HepG2 (cell line): ENCODE data around the gene TCAP.

Experiments
- EZH2 ChIP-seq: conservative IDR thresholded peaks from 2 replicates; pipeline ENCODE4 v1.6.1; 2012; ENCODE audit warnings: mild to moderate bottlenecking, low read depth, low read length, moderate library complexity
- JDP2 ChIP-seq: sonication (generic); formaldehyde crosslinking; IDR thresholded peaks from 2 replicates; pipeline ENCODE4 v1.8.1; 2022; ENCODE audit warnings: missing genetic modification reagents, borderline replicate concordance
- POLR2A ChIP-seq, 2 experiments: IDR thresholded peaks; 2 replicates each; pipeline ENCODE4 v1.6.1; 2011; ENCODE audit warnings: low read depth in 2 of 2, low read length in 2 of 2, mild to moderate bottlenecking in 1 of 2, moderate library complexity in 1 of 2; ENCODE audit not compliant: insufficient read depth in 1 of 2
- TBX2 ChIP-seq: sonication (generic); formaldehyde crosslinking; IDR thresholded peaks from 2 replicates; pipeline ENCODE4 v1.5.0; 2020; ENCODE audit warnings: missing genetic modification reagents, mild to moderate bottlenecking, borderline replicate concordance
- TCF12 ChIP-seq, 2 experiments: fragments of 450-650 bp in 1 of 2; sonication (generic) in 1 of 2; formaldehyde crosslinking in 1 of 2; IDR thresholded peaks; 2 replicates each; pipeline versions ENCODE4 v1.6.1 to v1.8.0; 2017 to 2022; ENCODE audit warnings: antibody characterized with exemption in 1 of 2, mild to moderate bottlenecking in 1 of 2, missing genetic modification reagents in 1 of 2, moderate library complexity in 1 of 2
- ZBTB7B ChIP-seq: sonication (generic); formaldehyde crosslinking; IDR thresholded peaks from 2 replicates; pipeline ENCODE4 v1.4.0; 2020; ENCODE audit warnings: missing genetic modification reagents
- ZNF143 ChIP-seq: sonication (generic); formaldehyde crosslinking; IDR thresholded peaks from 2 replicates; pipeline ENCODE4 v1.4.0; 2020; ENCODE audit warnings: missing genetic modification reagents
- ZNF644 ChIP-seq: IDR thresholded peaks from 2 replicates; pipeline ENCODE4 v1.6.1; 2016; ENCODE audit warnings: low read depth
- TF ChIP-seq, protein P1 (sequence below), 2 experiments: sonication (generic) in 1 of 2; formaldehyde crosslinking in 1 of 2; IDR thresholded peaks; 2 replicates each; pipeline versions ENCODE4 v1.4.0 to v1.6.1; 2018 to 2020; ENCODE audit warnings: missing genetic modification reagents in 2 of 2, borderline replicate concordance in 1 of 2, low read depth in 1 of 2, mild to moderate bottlenecking in 1 of 2, missing biosample characterization in 1 of 2
- TF ChIP-seq, protein P2 (sequence below): sonication (generic); formaldehyde crosslinking; IDR thresholded peaks from 2 replicates; pipeline ENCODE4 v1.5.0; 2020; ENCODE audit warnings: mild to moderate bottlenecking, missing genetic modification reagents, moderate library complexity

- TF ChIP-seq EZH2 (no peak), TCF12 (IDR thresholded peaks at IDR 0.05) (no peak), TCF12 (CRISPR knock-in tag; IDR thresholded peaks at IDR 0.05) (no peak), TBX2 (CRISPR knock-in tag) (no peak), ZNF644 (CRISPR knock-in tag) (no peak), ZNF143 (no peak), JDP2 (CRISPR knock-in tag) (no peak), ZBTB7B (CRISPR knock-in tag) (no peak), POLR2A (IDR thresholded peaks at IDR 0.05; ENCODE audit: insufficient read depth in 1 of 2, low read depth in 2 of 2, low read length in 2 of 2) (no peak)
- TF ChIP-seq, protein P1, sequence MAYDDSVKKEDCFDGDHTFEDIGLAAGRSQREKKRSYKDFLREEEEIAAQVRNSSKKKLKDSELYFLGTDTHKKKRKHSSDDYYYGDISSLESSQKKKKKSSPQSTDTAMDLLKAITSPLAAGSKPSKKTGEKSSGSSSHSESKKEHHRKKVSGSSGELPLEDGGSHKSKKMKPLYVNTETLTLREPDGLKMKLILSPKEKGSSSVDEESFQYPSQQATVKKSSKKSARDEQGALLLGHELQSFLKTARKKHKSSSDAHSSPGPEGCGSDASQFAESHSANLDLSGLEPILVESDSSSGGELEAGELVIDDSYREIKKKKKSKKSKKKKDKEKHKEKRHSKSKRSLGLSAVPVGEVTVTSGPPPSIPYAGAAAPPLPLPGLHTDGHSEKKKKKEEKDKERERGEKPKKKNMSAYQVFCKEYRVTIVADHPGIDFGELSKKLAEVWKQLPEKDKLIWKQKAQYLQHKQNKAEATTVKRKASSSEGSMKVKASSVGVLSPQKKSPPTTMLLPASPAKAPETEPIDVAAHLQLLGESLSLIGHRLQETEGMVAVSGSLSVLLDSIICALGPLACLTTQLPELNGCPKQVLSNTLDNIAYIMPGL (CRISPR knock-in tag; IDR thresholded peaks at IDR 0.05; ENCODE audit: borderline replicate concordance in 1 of 2, low read depth in 1 of 2): no peak
- TF ChIP-seq, protein P2, sequence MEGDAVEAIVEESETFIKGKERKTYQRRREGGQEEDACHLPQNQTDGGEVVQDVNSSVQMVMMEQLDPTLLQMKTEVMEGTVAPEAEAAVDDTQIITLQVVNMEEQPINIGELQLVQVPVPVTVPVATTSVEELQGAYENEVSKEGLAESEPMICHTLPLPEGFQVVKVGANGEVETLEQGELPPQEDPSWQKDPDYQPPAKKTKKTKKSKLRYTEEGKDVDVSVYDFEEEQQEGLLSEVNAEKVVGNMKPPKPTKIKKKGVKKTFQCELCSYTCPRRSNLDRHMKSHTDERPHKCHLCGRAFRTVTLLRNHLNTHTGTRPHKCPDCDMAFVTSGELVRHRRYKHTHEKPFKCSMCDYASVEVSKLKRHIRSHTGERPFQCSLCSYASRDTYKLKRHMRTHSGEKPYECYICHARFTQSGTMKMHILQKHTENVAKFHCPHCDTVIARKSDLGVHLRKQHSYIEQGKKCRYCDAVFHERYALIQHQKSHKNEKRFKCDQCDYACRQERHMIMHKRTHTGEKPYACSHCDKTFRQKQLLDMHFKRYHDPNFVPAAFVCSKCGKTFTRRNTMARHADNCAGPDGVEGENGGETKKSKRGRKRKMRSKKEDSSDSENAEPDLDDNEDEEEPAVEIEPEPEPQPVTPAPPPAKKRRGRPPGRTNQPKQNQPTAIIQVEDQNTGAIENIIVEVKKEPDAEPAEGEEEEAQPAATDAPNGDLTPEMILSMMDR: no peak
These were observed 14.5 kb downstream of the TCAP start for GRCh38 chr17:39679521-39680192.
